Measurements from ENCODE around the gene EFCAB6. TPM values are rescaled to one million over a fixed set of nuclear protein-coding genes. Genes with fewer than 3 reads are reported as not detected.

EFCAB6 gene
- total RNA-seq, 1 experiment from 2014 or later: 0.94 TPM

GRCh38 chr22:43848366-43849171 lies 36.5 kb upstream of the EFCAB6 start:
- ChIA-PET POLR2A (no interaction called here), CTCF (interaction anchor here (0.7 to 11.6 kb wide), 21 partner anchors 12 to 441 kb away, joined by 3 to 140 read pairs (median 4); partner anchors contain the start of gene SULT4A1)
- Mint-ChIP-seq H3K4me1 (peaks cover 32% of the 10 kb centered on the region), H3K27me3 (ENCODE audit: low read depth) (no peaks in the 10 kb centered on the region), H3K27ac (peak overlapping the region; percentile 72), H3K4me3 (no peak overlapping the region), H3K36me3 (no peaks in the 10 kb centered on the region), H3K9me3 (no peaks in the 10 kb centered on the region)
- no peak for TF ChIP-seq USF1 (CRISPR knock-in tag; IDR thresholded peaks at IDR 0.05)
- no peak for TF ChIP-seq HMGXB4 (CRISPR knock-in tag; IDR thresholded peaks at IDR 0.05)
- TF ChIP-seq CREM (CRISPR knock-in tag; IDR thresholded peaks at IDR 0.05): no peak
- no peak for TF ChIP-seq SOX15 (CRISPR knock-in tag; IDR thresholded peaks at IDR 0.05)
- TF ChIP-seq RELA (CRISPR knock-in tag; IDR thresholded peaks at IDR 0.05; ENCODE audit: borderline replicate concordance): no peak
- TF ChIP-seq IRF2 (CRISPR knock-in tag; IDR thresholded peaks at IDR 0.05; ENCODE audit: borderline replicate concordance, low read depth): no peak
- TF ChIP-seq ZNF263 (CRISPR knock-in tag; IDR thresholded peaks at IDR 0.05; ENCODE audit: low read depth): no peak
- no peak for TF ChIP-seq E2F5 (CRISPR knock-in tag; IDR thresholded peaks at IDR 0.05)
- TF ChIP-seq AFF4 (CRISPR knock-in tag; IDR thresholded peaks at IDR 0.05; ENCODE audit: borderline replicate concordance): no peak
- TF ChIP-seq ZNF317 (CRISPR knock-in tag; IDR thresholded peaks at IDR 0.05; ENCODE audit: borderline replicate concordance, low read depth): no peak
- TF ChIP-seq ARID4B (CRISPR knock-in tag; IDR thresholded peaks at IDR 0.05; ENCODE audit: borderline replicate concordance): no peak
- no peak for TF ChIP-seq PRDM15 (CRISPR knock-in tag; IDR thresholded peaks at IDR 0.05)
- TF ChIP-seq ZNF423 (CRISPR knock-in tag; IDR thresholded peaks at IDR 0.05): no peak
- TF ChIP-seq ATF3 (CRISPR knock-in tag; conservative IDR thresholded peaks at IDR 0.05): no peak
- TF ChIP-seq ZNF512 (CRISPR knock-in tag; IDR thresholded peaks at IDR 0.05; ENCODE audit: borderline replicate concordance): no peak
- TF ChIP-seq TEAD4 (CRISPR knock-in tag; IDR thresholded peaks at IDR 0.05): no peak
- no peak for TF ChIP-seq ZNF219 (CRISPR knock-in tag; IDR thresholded peaks at IDR 0.05; ENCODE audit: borderline replicate concordance)
- DNase-seq (ENCODE audit: low spot score) (peak; percentile 42), ATAC-seq (peak; percentile 50; the same call in 1 of the 2 replicates)
